Panc1 (cell line): ENCODE measurements around the gene COL27A1. TPM values are rescaled to one million over a fixed set of nuclear protein-coding genes. Genes with fewer than 3 reads are reported as not detected.

Source experiments
- ATAC-seq: fragments of 200-7000 bp; cut with Tn5 transposase; 2 replicates; pipeline ENCODE4 v1.9.1; 2020; ENCODE audit warnings: mild to moderate bottlenecking, moderate library complexity
- BruUV-seq: library from RNA; stranded (reverse); fragments of 400-500 nt; replicated peaks from 2 replicates; lab custom pipeline; 2021; lab: Mats Ljungman, UMichigan
- CTCF ChIA-PET: fragments of 300-600 bp; sonication (Branson Sonifier 250); formaldehyde crosslinking; loops from one replicate; lab custom pipeline; 2022; ENCODE audit warnings: antibody characterized with exemption; lab: Charles Lee
- POLR2A ChIA-PET: fragments of 300-600 bp; sonication (Branson Sonifier 250); formaldehyde crosslinking; loops from one replicate; lab custom pipeline; 2022; ENCODE audit warnings: antibody characterized with exemption; lab: Charles Lee
- DNase-seq: peaks from one replicate; pipeline ENCODE4 v3.0.0-alpha.2; 2010; ENCODE audit warnings: low read depth, low spot score
- H3K27ac ChIP-seq: 2 replicates; pipeline ENCODE4 v1.5.1; 2011; ENCODE audit warnings: mild to moderate bottlenecking, low read length, inconsistent platforms
- H3K27me3 ChIP-seq: fragments of 200-500 bp; sonication (Bioruptor generic); 2 replicates; pipeline ENCODE4 v1.6.0; 2014; ENCODE audit warnings: low read length, inconsistent platforms; ENCODE audit not compliant: control insufficient read depth, insufficient read depth
- H3K36me3 ChIP-seq: fragments of 200-500 bp; sonication (Bioruptor generic); 2 replicates; pipeline ENCODE4 v1.5.1; 2014; ENCODE audit warnings: inconsistent platforms, mild to moderate bottlenecking, low read length, moderate library complexity; ENCODE audit not compliant: control insufficient read depth, insufficient read depth
- H3K4me1 ChIP-seq: 2 replicates; pipeline ENCODE4 v1.5.1; 2011; ENCODE audit warnings: inconsistent platforms, mild to moderate bottlenecking, low read length, moderate library complexity; ENCODE audit not compliant: control insufficient read depth, insufficient read depth
- H3K4me3 ChIP-seq, 2 experiments: 2 replicates each; pipeline ENCODE4 v1.5.1; 2011 to 2012; ENCODE audit warnings: low read depth in 2 of 2, low read length in 2 of 2, mild to moderate bottlenecking in 2 of 2, inconsistent platforms in 1 of 2, moderate library complexity in 1 of 2
- H3K9me3 ChIP-seq: fragments of 200-500 bp; sonication (Bioruptor generic); 2 replicates; pipeline ENCODE4 v1.5.1; 2014; ENCODE audit warnings: low read depth, mild to moderate bottlenecking, inconsistent platforms, low read length, moderate library complexity; ENCODE audit not compliant: control insufficient read depth, insufficient read depth
- CTCF ChIP-seq: fragments of 450-650 bp; IDR thresholded peaks from 2 replicates; pipeline ENCODE4 v1.5.1; 2017; ENCODE audit warnings: mild to moderate bottlenecking
- POLR2AphosphoS5 ChIP-seq: IDR thresholded peaks from 2 replicates; pipeline ENCODE4 v1.6.1; 2012; ENCODE audit warnings: mild to moderate bottlenecking, low read depth, low read length, moderate library complexity
- REST ChIP-seq, 2 experiments: IDR thresholded peaks; 2 replicates each; pipeline ENCODE4 v1.6.1; 2011 to 2012; ENCODE audit warnings: low read depth in 2 of 2, control low read depth in 1 of 2, low read length in 1 of 2, mild to moderate bottlenecking in 1 of 2, moderate library complexity in 1 of 2; ENCODE audit not compliant: insufficient read depth in 1 of 2
- SIN3A ChIP-seq: IDR thresholded peaks from 2 replicates; pipeline ENCODE4 v1.6.1; 2012; ENCODE audit warnings: low read depth, mild to moderate bottlenecking, low read length, moderate library complexity, borderline replicate concordance; ENCODE audit not compliant: insufficient read depth
- TCF7L2 ChIP-seq: IDR thresholded peaks from 2 replicates; pipeline ENCODE4 v1.6.1; 2011; ENCODE audit warnings: mild to moderate bottlenecking, low read depth, low read length, inconsistent platforms
- in situ Hi-C: cut with HindIII; loops from 2 replicates; pipeline ENCODE4 v1.10.0; 2016; ENCODE audit warnings: low sequenced_read_pairs, low pct_unique_long_range_greater_than_20kb
- intact Hi-C: fragments of 100-400 bp; cut with micrococcal nuclease; formaldehyde crosslinking; loops from one replicate; pipeline ENCODE4 v1.10.0; 2022; ENCODE audit not compliant: unreplicated experiment
- total RNA-seq: library from RNA; stranded (reverse); gene quantifications from one replicate; pipeline ENCODE4 v1.2.1, GENCODE V29; 2021; ENCODE audit not compliant: unreplicated experiment

Gene COL27A1
- total RNA-seq, 1 experiment from 2014 or later = 5.1 TPM

- no peak for TF ChIP-seq SIN3A
- no peak for TF ChIP-seq CTCF
- no peak for TF ChIP-seq REST (IDR thresholded peaks at IDR 0.05; ENCODE audit: insufficient read depth in 1 of 2, low read depth in 2 of 2, low read length in 1 of 2)
- TF ChIP-seq POLR2AphosphoS5 = no peak
- no peak for TF ChIP-seq TCF7L2
- ATAC-seq (no peak), DNase-seq (no peak)
- intact Hi-C loops = loop anchor here (5.0 kb wide), 1 partner anchor 43 kb away; no protein-coding TSS in a partner anchor
- in situ Hi-C loops = no loop called here
- Histone ChIP-seq H3K27me3 (peaks cover 5% of the 10 kb centered on the region), H3K36me3 (no peaks in the 10 kb centered on the region), H3K27ac (no peak overlapping the region), H3K4me3 (no peak overlapping the region), H3K4me1 (no peaks in the 10 kb centered on the region), H3K9me3 (no peaks in the 10 kb centered on the region)
- CTCF ChIA-PET = no interaction called here
- BruUV-seq = no TSS peak
- POLR2A ChIA-PET = no interaction called here
Measured at GRCh38 chr9:114109124-114109523, 46.2 kb upstream of the COL27A1 start.

GRCh38 chr9:114110180-114110579 lies 45.2 kb upstream of the COL27A1 start:
- no peak for ATAC-seq
- H3K9me3 ChIP-seq = no peaks in the 10 kb centered on the region
- in situ Hi-C loops = no loop called here
- CTCF ChIA-PET = interaction anchor here (0.6 kb wide), 1 partner anchor 174 kb away, joined by 10 read pairs; no protein-coding TSS in a partner anchor
- no peak for DNase-seq
- POLR2A ChIA-PET = no interaction called here
- no peaks in the 10 kb centered on the region for H3K36me3 ChIP-seq
- BruUV-seq = no TSS peak
- no peak overlapping the region for H3K27ac ChIP-seq
- no peaks in the 10 kb centered on the region for H3K4me1 ChIP-seq
- peaks cover 2% of the 10 kb centered on the region for H3K27me3 ChIP-seq
- no peak overlapping the region for H3K4me3 ChIP-seq
- TF ChIP-seq SIN3A (no peak), POLR2AphosphoS5 (no peak), TCF7L2 (no peak), REST (IDR thresholded peaks at IDR 0.05; ENCODE audit: insufficient read depth in 1 of 2, low read depth in 2 of 2, low read length in 1 of 2) (no peak), CTCF (no peak)
- intact Hi-C loops = no loop called here
